Measurements from ENCODE around the gene EFNA3.

EFNA3 gene

GRCh38 chr1:155125946-155126555 is 47.4 kb downstream of the EFNA3 start:
- no peaks in the 10 kb centered on the region for H3K36me3 ChIP-seq (replicated peaks)
- DNase-seq: no peak
- in situ Hi-C loops (cut with HindIII; ENCODE audit: low pct_ligation_motif_present, low sequenced_read_pairs): no loop called here
- no peak for TF ChIP-seq CTCF (IDR thresholded peaks at IDR 0.05; ENCODE audit: low read depth, low read length, missing control alignments)
- H3K4me3 ChIP-seq (ENCODE audit: low read depth, low read length): peak overlapping the region; percentile 44
- no peak overlapping the region for H3K27ac ChIP-seq
- peaks cover 31% of the 10 kb centered on the region for H3K27me3 ChIP-seq (replicated peaks)

- DNase-seq: peak; percentile 38
- peaks cover 28% of the 10 kb centered on the region for H3K27me3 ChIP-seq (replicated peaks)
Observed at GRCh38 chr1:155126556-155127104, 48.0 kb downstream of the EFNA3 start.

GRCh38 chr1:155127105-155127966 is 48.7 kb downstream of the EFNA3 start, which contains the start of gene EFNA1:
EFNA1 (plus strand) TSS chr1:155127876; CDS start chr1:155127978, 102 bp downstream.
- DNase-seq: peak; percentile 41
- Histone ChIP-seq H3K27ac (no peak within 1 kb of the TSS), H3K27me3 (replicated peaks) (peaks cover 28% of the 10 kb centered on the region), H3K36me3 (replicated peaks) (no peaks in the 10 kb centered on the region), H3K4me3 (ENCODE audit: low read depth, low read length) (peak within 1 kb of the TSS; percentile 44)
- no peak for TF ChIP-seq CTCF (IDR thresholded peaks at IDR 0.05; ENCODE audit: low read depth, low read length, missing control alignments)
- in situ Hi-C loops (cut with HindIII; ENCODE audit: low pct_ligation_motif_present, low sequenced_read_pairs): no loop called here

More at GRCh38 chr1:155126556-155127104, 48.0 kb downstream of the EFNA3 start:
- Histone ChIP-seq H3K4me3 (ENCODE audit: low read depth, low read length) (peak overlapping the region; percentile 44), H3K36me3 (replicated peaks) (no peaks in the 10 kb centered on the region), H3K27ac (no peak overlapping the region)
- in situ Hi-C loops (cut with HindIII; ENCODE audit: low pct_ligation_motif_present, low sequenced_read_pairs): no loop called here
- TF ChIP-seq CTCF (IDR thresholded peaks at IDR 0.05; ENCODE audit: low read depth, low read length, missing control alignments): no peak

- no peak for DNase-seq
- TF ChIP-seq CTCF (IDR thresholded peaks at IDR 0.05; ENCODE audit: low read depth, low read length, missing control alignments): no peak
- Histone ChIP-seq H3K27me3 (replicated peaks) (peaks cover 28% of the 10 kb centered on the region), H3K36me3 (replicated peaks) (no peaks in the 10 kb centered on the region), H3K27ac (no peak overlapping the region), H3K4me3 (ENCODE audit: low read depth, low read length) (peak overlapping the region; percentile 35)
- in situ Hi-C loops (cut with HindIII; ENCODE audit: low pct_ligation_motif_present, low sequenced_read_pairs): no loop called here
Observed at GRCh38 chr1:155127967-155128754, 49.5 kb downstream of the EFNA3 start.

GRCh38 chr1:155128755-155129473 is 50.3 kb downstream of the EFNA3 start:
- H3K27me3 ChIP-seq (replicated peaks): peaks cover 28% of the 10 kb centered on the region
- in situ Hi-C loops (cut with HindIII; ENCODE audit: low pct_ligation_motif_present, low sequenced_read_pairs): no loop called here
- H3K27ac ChIP-seq: no peak overlapping the region
- no peak for DNase-seq
- TF ChIP-seq CTCF (IDR thresholded peaks at IDR 0.05; ENCODE audit: low read depth, low read length, missing control alignments): no peak
- H3K4me3 ChIP-seq (ENCODE audit: low read depth, low read length): no peak overlapping the region
- no peaks in the 10 kb centered on the region for H3K36me3 ChIP-seq (replicated peaks)

All from brain microvascular endothelial cell (primary cell).